ENCODE data around the gene IRF5. TPM values are rescaled to one million over a fixed set of nuclear protein-coding genes. Genes with fewer than 3 reads are reported as not detected.
A peak's percentile ranks its signal among the peaks of the same experiment; 100 is the strongest.

Gene IRF5
- total RNA-seq, 1 donor from 2014 or later: 1.8 TPM

DNA sequence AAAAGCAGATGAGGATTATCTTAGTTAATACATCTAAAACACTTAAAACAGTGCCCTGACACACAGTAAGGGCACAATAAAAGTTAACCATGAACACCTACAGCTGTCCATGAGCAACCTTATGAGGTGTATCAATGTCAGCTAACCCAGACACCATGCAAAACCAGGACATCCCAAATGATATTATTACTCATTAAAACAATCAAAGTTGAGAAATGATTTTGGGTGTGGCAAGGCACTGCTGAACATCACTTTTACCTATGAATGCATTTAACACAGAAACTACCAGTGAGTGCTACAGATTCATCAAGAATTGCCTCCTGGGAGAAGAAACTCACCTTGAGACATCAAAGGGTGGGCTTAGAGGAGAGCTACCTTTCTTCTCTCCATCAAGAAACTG is 18.3 kb downstream of the IRF5 start:
- H3K27ac Mint-ChIP-seq: peak overlapping the region; percentile 43
- no peaks in the 10 kb centered on the region for H3K27me3 Mint-ChIP-seq
- H3K4me1 Mint-ChIP-seq (ENCODE audit: unreplicated experiment): peaks cover 6% of the 10 kb centered on the region
- H3K4me3 Mint-ChIP-seq: no peak overlapping the region
- no peak for DNase-seq (ENCODE audit: extremely low spot score, unreplicated experiment)
- no peaks in the 10 kb centered on the region for H3K9me3 Mint-ChIP-seq
- peaks cover 37% of the 10 kb centered on the region for H3K36me3 Mint-ChIP-seq
- TF ChIP-seq, protein P1, sequence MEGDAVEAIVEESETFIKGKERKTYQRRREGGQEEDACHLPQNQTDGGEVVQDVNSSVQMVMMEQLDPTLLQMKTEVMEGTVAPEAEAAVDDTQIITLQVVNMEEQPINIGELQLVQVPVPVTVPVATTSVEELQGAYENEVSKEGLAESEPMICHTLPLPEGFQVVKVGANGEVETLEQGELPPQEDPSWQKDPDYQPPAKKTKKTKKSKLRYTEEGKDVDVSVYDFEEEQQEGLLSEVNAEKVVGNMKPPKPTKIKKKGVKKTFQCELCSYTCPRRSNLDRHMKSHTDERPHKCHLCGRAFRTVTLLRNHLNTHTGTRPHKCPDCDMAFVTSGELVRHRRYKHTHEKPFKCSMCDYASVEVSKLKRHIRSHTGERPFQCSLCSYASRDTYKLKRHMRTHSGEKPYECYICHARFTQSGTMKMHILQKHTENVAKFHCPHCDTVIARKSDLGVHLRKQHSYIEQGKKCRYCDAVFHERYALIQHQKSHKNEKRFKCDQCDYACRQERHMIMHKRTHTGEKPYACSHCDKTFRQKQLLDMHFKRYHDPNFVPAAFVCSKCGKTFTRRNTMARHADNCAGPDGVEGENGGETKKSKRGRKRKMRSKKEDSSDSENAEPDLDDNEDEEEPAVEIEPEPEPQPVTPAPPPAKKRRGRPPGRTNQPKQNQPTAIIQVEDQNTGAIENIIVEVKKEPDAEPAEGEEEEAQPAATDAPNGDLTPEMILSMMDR (conservative IDR thresholded peaks at IDR 0.05): no peak

GRCh38 chr7:128959296-128959695 is 21.6 kb downstream of the IRF5 start:
- H3K27me3 Mint-ChIP-seq: no peaks in the 10 kb centered on the region
- no peak overlapping the region for H3K27ac Mint-ChIP-seq
- DNase-seq (ENCODE audit: extremely low spot score, unreplicated experiment): no peak
- H3K4me1 Mint-ChIP-seq (ENCODE audit: unreplicated experiment): peaks cover 6% of the 10 kb centered on the region
- peaks cover 46% of the 10 kb centered on the region for H3K36me3 Mint-ChIP-seq
- no peak overlapping the region for H3K4me3 Mint-ChIP-seq
- no peaks in the 10 kb centered on the region for H3K9me3 Mint-ChIP-seq
- TF ChIP-seq, protein P1 (conservative IDR thresholded peaks at IDR 0.05): no peak

- no peaks in the 10 kb centered on the region for H3K9me3 Mint-ChIP-seq
- no peaks in the 10 kb centered on the region for H3K27me3 Mint-ChIP-seq
- no peak overlapping the region for H3K4me3 Mint-ChIP-seq
- H3K4me1 Mint-ChIP-seq (ENCODE audit: unreplicated experiment): peaks cover 6% of the 10 kb centered on the region
- no peak for DNase-seq (ENCODE audit: extremely low spot score, unreplicated experiment)
- peaks cover 60% of the 10 kb centered on the region for H3K36me3 Mint-ChIP-seq
- TF ChIP-seq, protein P1 (conservative IDR thresholded peaks at IDR 0.05): no peak
- peak overlapping the region; percentile 61 for H3K27ac Mint-ChIP-seq
Observed at GRCh38 chr7:128961030-128961659, 23.4 kb downstream of the IRF5 start.

GRCh38 chr7:128962899-128963298 is 25.2 kb downstream of the IRF5 start:
- Mint-ChIP-seq H3K36me3 (peaks cover 55% of the 10 kb centered on the region), H3K27ac (peak overlapping the region; percentile 87), H3K4me1 (ENCODE audit: unreplicated experiment) (peaks cover under 1% of the 10 kb centered on the region), H3K9me3 (no peaks in the 10 kb centered on the region), H3K4me3 (peak overlapping the region; percentile 59), H3K27me3 (no peaks in the 10 kb centered on the region)
- TF ChIP-seq, protein P1 (conservative IDR thresholded peaks at IDR 0.05): no peak
- DNase-seq (ENCODE audit: extremely low spot score, unreplicated experiment): no peak

GRCh38 chr7:128963327-128963757 is 25.6 kb downstream of the IRF5 start:
- DNase-seq (ENCODE audit: extremely low spot score, unreplicated experiment): no peak
- Mint-ChIP-seq H3K4me3 (no peak overlapping the region), H3K9me3 (no peaks in the 10 kb centered on the region), H3K27me3 (no peaks in the 10 kb centered on the region), H3K27ac (peak overlapping the region; percentile 87), H3K4me1 (ENCODE audit: unreplicated experiment) (no peaks in the 10 kb centered on the region), H3K36me3 (peaks cover 54% of the 10 kb centered on the region)
- TF ChIP-seq, protein P1 (conservative IDR thresholded peaks at IDR 0.05): no peak

All from type B pancreatic cell (in vitro differentiated cells).